HK-2 (cell line): ENCODE measurements around the gene CDKN1B.

Experiments
- DNase-seq: peaks from one replicate; pipeline ENCODE4 v3.0.0-alpha.2; 2018; ENCODE audit not compliant: unreplicated experiment

Gene CDKN1B

DNA sequence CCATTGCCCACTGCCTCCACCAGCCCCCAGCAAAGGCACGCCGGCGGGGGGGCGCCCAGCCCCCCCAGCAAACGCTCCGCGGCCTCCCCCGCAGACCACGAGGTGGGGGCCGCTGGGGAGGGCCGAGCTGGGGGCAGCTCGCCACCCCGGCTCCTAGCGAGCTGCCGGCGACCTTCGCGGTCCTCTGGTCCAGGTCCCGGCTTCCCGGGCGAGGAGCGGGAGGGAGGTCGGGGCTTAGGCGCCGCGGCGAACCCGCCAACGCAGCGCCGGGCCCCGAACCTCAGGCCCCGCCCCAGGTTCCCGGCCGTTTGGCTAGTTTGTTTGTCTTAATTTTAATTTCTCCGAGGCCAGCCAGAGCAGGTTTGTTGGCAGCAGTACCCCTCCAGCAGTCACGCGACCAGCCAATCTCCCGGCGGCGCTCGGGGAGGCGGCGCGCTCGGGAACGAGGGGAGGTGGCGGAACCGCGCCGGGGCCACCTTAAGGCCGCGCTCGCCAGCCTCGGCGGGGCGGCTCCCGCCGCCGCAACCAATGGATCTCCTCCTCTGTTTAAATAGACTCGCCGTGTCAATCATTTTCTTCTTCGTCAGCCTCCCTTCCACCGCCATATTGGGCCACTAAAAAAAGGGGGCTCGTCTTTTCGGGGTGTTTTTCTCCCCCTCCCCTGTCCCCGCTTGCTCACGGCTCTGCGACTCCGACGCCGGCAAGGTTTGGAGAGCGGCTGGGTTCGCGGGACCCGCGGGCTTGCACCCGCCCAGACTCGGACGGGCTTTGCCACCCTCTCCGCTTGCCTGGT lies at the start of gene CDKN1B:
TSS of gene CDKN1B (plus strand) at position 576 of the 793 bp plus-strand sequence. CDS start 472 bp downstream, outside the sequence.
- peak; percentile 90 for DNase-seq

DNA sequence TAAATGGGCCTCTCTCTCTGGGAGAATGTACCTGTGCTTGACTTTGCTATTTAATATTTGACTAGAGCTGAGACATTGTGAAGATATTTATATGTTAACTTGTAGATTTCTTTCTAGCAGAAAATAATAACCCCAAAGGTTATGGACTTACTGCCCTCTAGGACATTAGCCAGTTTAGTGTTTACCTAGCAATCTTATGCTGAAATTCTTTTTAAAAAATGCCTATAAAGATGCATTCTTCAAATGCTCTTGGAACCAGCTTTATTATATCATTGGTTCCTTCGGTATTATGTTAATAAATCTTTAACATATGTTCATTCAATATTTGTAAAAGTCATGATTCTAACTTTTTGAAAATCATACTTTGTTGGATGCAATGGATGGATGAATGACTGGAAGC lies 49.2 kb upstream of the CDKN1B start:
- no peak for DNase-seq

DNA sequence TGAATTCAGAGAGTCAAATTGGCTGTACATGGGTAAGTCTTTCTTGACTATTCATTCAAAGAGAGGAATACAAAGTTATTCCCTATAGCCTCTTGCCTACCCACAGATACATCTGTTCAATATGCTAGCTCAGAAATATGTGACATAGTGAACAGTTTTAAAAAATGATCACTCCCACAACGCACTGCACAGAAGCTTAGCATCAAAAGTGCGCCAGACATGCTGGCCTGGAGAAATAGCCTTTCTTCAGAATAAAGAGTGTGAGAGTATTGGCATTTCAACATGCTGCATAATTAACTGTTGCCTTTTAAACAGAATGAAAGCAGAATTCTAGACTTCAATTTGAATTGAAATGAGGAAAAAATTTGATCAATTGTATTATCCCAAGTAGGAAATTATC lies 48.1 kb upstream of the CDKN1B start:
- no peak for DNase-seq

DNA sequence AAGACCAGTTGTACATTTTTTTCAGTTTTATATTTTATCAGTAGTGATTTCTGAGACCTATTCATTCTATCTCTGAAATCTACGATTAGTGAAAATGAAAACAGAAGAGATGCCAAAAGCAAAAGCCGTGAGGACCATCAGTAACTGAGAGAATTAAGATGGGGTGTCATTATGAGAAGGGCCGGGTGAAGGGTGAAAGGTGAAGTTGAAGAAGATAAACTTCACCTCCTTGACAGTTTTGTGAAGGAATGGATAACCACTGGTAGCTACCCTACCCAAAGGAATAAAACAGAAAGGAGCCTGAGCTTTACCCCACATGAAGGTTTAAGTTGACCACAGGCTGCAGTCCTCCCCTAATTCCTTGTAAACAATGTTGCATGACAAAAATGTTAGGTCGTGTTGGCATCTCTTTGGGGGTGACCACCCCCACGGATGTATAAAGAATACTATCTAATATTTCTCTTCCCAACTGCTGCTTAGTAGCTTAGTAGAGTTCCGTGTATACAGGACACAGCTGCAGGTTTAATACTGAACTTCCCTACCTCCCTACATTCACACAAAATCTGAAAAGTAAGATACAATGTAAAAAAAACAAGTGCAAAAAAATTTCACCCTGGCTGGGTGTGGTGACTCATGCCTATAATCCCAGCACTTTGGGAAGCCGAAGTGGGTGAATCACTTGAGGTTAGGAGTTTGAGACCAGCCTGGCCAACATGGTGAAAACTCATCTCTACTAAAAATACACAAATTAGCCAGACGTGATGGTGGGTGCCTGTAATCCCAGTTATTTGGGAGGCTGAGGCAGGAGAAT lies 45.1 kb upstream of the CDKN1B start:
- DNase-seq = peak; percentile 38

DNA sequence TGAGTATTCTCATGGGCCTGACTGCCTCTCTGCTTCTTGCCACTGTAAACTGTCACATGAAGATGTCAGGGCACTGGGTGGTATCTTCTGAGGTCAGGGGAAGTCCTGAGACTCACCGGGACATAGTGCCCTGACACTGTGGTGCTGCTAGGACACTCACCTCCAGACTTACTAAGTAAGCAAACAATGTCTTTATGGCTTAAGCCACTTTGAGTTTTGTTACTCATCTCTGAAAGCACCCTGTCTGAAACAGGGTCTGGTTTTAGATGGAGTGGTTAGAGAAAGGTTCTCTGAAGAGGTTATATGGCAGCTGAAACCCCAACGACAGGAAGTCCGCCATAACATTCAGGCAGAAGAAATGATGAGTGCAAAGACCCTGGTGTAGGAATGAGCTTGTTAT lies 43.9 kb upstream of the CDKN1B start:
- DNase-seq = peak; percentile 30

DNA sequence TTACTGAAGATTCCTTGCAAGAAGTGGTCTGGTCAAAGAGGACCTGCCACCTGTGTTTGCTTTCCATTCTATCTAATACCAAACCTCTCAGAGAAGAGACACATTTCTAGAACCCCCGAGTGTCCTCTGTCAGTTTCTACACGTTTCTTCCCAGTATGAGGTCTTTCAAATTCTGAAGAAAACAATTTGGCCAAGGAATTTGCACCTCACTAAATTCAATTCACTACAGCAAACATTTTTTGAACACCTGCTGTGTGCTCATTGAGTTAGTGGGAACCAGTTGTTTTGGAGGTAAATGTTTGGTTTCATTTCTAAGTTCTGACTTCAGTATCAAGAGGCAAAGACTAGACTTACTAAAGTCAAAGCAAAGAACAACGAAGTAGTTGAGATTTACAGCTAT lies 40.6 kb upstream of the CDKN1B start:
- no peak for DNase-seq

DNA sequence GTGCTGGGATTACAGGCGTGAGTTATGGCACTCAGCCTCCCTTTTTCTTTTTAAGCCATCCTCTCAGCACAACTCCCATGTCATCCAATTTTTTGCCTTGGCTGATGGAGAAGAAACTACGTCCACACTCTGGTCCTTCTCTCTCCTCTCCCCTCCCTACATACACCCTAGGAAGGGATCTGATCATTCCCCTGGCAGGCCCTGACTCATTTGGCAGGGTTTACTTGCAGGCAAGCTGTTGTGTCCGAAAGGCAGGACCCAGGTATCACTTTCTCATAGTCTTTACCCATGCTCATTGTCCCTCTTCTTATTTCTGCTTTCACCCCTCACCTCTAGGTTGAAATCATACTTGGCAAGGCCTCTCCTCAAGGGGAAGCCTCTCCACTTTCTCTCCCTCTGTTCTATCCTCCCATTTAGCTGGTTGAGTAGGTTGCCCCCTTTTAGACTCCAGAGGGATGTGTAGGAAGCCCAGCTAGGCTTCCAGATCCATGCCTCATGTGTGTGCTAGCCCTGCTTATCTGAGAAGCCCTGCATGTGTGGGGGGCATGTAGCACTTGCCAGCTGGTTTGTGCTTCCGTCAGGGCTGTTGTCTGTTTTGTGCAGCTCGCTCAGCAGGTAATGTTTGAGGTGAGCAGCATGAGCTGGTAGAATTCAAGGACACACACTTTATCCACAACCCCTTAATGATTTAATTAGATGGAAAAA lies 36.0 kb upstream of the CDKN1B start:
- no peak for DNase-seq

DNA sequence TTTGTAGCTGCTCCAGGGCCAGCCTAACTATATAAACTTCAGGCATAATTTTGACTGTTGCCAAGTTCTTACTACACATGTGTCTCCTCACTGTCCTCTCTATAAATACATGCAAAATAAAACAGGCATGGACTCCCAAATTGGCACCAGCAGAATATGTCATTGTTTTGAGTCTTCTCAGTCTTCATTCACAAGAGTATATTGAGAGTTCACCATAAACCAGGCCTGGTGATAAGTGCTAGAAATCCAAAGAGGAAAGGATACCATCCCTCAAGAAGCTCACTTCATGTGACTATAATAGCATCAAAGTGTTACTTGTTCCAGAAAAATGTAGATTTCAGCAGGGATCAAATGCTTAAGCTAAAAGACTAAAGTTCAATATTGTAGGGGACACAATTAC lies 34.9 kb upstream of the CDKN1B start:
- DNase-seq = no peak

DNA sequence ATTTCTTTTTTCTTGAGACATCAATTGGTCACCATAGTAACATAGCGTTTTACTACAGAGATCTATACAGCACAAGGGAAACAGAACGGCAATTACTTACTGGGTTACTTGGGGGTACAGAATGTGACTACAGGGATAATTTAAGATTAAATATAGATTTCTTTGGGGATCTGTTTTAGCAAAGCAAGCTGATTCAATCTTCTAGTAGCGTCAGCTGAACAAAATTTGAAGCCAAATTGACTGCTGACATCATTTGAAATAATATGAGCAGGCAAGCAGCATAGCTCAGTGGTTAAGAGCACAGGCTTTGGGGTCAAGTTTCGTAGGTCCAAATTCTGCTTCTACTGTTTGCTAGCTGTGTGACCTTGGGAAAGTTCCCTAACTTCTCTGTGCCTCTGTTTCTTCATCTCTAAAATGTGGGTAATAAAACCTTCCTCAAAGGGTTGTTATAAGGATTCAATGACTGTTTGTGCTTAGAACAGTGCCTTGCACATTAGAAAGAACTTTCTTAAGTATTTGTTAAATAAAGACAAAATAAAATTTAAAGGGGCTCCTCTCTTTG lies 34.0 kb upstream of the CDKN1B start:
- no peak for DNase-seq

DNA sequence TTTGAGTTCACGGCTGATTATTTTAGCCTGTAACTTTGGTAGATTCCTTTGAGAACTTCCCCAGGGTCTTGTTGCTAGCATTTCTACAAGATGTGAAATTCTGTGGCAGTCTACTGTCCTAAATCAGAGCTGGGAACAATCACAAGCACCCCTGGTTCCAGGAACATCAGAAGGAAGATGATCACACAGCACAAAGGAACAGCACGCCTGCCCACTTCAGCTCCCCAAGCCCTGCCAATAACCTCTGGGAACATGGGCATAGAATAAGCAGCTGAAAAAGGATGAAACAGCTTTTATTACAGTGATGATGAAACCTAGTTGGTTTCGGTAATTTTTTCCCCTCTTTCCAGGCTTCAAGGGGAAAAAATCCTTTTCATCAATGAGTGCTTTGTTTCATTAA lies 33.4 kb upstream of the CDKN1B start:
- DNase-seq = no peak

DNA sequence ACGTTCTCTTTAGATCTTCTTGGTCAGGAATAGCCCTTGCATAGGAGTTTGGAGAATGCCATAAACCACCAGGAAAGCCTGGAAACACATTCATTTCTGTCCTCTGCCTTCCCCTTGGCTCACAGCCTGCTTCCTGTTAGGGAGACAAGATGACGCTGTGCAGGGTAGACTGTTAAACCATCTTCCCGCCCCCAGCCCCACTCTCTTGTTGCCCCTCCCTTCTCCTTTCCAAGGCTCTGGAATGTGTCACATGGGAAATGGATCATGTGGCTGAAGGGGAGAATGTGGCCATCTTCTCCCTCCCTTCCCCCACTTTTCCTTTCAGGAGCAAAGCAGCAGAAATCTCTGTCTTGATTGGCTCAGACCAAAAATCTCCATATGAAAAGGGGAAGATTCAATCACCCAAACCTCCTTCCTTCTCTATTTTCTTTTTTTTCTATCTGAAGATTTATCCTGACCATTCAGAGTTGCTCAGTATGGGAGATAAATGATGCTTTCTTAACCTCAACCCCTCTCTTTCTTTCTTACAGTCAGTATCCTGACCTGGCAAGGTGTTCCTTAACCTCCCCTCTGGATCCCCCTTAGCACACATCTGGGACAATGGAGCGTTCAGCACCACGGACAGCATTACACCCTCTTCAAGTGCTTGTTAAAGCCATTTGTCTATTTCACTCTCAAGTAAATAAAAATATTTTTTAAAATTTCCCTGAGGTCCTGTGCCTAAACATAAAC lies 32.6 kb upstream of the CDKN1B start:
- DNase-seq = peak; percentile 27

DNA sequence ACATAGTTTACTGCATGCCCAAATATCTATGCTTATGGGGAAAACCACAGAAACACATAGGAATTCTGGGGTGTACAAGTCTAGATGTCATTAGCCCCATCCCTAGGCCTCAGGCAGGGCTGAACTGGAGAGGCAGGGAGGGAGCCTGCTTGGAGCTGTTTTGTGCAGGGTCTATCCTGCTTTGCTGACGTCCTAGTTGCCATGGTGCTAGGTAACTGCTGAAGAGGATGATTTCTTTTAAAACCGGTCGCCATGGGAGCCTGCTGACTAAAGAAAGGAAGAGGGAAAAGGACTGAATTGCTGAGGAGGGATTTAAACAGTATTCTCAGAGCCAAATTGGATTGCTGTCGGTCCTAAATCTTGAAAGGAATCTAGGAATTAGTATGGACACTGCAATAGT lies 31.9 kb upstream of the CDKN1B start:
- DNase-seq = no peak

DNA sequence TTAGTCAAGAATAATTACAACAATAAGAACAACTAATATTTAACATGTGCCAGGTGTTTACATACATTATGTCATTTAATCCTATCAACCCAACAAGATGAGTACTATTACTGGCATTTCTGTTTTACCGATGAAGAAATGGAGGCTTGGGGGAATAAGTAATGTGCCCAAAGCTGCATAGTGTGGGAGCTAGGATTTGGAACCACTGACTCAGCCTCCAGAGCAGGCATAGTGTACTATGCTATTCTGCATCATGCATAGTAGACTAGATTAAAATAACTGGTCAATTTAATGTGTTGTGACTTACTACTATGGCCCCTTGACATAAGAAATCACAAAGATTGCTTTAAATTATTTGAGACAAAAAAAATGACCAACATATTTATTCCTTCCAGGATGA lies 30.7 kb upstream of the CDKN1B start:
- no peak for DNase-seq

DNA sequence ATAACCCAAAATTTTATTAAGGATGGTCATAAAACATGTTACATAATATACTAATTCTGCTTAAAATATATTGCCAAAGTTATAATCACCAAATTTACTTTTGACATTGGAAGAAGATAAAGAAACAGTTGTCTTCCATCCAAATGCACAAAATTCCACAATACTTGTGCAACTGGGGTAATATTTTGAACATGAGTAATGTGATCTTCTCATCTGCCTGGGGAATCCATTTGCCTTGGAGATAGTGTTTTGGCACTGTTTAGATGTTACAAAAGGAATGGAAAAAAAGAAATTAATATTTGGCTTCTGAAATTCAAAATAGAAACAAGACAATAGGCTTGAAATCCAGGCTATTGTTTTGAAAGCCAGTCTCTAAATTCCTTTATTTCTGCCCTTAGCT lies 30.2 kb upstream of the CDKN1B start:
- DNase-seq = no peak

DNA sequence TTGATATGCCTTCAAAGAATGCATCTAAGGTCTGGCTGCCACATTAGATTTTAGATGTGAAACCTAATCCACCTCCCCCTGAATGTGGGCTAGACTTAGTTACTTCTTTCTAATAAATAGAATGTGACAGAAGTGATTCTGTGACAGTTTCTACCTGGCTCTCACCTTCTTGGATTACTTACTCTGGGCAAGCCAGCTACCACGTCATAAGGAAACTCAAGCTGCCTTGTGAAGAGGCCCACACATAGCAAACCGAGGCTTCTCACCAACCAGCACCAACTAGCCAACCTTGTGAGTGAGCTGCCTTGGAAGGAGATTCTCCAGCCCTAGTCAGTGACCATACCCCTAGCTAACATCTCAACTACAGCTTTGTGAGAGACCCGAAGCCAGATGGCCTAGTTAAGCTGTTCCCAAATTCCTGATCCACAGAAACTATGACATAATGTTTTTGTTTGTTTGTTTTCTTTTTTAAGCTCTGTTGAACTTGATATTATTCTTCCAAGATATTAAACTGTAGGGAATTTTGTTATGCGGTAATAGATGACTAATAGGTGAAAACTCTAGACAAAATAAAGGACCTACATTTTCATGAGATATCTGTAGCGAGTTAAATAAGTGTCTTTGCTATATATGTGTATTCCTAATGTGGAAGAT lies 27.4 kb upstream of the CDKN1B start:
- DNase-seq = no peak

DNA sequence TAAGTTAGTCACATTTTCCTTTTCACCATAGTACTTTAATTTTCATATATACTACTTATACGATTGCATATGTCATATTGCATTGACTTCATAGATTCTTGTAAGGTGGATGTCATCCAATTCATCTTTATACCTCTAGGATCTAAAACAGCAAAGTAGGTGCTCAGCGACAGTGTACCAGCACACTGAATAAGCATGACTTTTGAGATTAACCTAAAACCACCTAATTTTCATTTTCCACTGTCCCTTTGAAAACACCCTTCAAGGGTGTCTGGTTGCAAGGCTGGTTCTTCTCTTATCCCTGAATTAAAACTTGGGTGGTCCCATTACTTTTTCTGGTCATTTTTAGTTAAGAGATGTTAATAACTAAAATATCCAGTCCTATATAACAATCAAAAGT lies 25.6 kb upstream of the CDKN1B start:
- DNase-seq = no peak

DNA sequence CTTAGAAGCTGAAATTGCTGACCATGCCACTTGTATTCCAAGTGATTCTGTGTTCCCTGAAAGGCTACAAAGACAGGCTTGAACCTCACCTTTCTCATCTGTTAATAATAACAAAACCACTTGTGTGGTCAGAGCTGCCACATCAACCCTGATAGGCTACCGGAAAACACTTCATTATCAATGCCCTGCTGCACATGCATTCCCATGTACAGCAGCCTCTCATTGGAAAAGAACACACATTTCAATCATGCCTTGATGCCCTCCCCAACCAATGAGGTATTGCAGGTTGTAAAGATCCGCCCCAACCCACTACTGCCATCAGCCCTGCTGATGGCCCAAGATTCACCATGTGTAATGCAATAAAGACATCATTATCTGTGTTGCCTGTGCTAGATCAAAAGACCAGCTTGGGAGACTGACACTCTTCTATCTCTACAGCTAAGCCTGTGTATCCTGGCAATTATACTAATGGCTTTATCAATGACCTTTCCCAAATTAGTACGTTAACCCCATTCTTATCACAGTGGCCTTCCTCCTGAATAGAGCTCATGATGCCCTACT lies 24.0 kb upstream of the CDKN1B start:
- DNase-seq = peak; percentile 57

DNA sequence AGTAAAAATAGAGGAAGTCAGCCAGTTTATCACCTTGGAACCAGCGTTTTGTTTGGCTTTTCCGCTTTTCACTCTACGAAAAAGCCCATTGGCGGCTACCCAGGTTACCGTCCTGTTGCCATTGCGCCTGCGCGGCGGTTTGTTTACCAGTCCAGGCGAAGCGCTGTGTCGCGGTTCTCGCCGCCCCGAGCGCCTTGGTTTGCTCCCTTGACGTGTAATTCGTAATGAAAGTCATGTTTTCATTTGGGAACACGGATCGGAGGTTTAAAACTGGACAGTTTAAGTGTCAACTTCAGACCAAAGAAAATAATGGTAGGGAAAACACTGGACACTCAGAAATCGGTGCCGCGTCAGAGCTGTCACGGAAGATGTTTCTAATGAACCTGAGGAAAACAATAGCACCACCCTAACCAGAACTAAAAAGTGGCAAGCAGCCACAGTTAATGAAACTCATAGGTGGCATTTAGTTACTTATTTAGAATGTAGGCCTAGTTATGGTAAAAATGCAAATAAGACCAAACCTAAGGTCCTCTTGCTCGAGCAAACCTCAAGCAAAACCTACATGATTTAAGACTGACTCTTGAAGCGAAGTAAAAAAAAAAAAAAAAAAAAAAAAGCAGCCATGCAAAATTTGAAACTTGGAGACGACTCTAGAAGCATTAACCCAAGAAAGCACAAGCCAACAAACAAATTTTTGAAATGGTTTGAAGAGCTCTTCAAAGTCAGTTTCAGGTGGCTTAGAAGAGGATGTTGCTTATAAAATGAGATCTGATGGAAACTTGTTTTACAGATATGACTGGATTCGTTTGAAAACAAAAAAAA lies 20.4 kb upstream of the CDKN1B start:
- DNase-seq = peak; percentile 81

DNA sequence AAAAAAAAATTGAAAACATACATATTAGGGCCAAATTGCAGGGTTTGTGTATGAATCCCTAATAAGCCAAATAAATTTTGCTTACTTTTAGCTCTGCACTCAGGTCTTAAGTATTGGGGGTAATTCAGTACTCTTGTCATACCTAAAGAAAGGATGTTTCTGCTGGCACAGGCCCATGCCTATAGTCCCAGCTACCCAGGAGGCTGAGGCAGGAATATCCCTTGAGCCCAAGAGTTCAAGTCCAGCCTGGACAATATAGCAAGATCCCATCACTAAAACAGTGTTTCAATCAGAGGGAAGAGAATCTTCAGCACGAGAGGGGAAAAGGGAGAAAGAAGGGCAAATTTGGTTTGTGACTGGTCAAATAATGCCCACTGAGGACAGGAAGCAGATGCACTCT lies 17.8 kb upstream of the CDKN1B start:
- DNase-seq = no peak

DNA sequence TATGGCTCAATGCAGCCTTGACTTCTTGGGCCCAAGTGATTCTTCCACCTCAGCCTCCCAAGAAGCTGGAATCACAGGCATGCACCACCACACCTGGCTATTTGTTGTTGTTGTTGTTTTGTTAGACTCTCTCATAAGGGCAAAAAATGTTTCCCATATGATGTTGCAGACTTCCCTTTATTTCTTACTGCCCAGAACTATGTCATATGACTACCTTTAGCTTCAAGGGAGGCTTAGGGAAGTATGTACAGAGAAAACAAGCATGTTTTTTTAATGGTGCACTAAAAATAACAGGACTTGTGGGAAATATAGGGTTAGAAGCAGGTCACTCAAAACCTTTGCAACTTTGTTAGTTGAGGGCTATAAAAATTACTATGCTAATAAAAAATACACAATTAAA lies 16.9 kb upstream of the CDKN1B start:
- DNase-seq = no peak
